GM10248 (cell line): ENCODE data around the gene TOX2.

Source experiments
- CTCF ChIA-PET: fragments of 300-600 bp; sonication (Branson Sonifier 250); formaldehyde crosslinking; extraction: SDS; loops from one replicate; lab custom pipeline; 2021; ENCODE audit warnings: antibody characterized with exemption; lab: Yijun Ruan, JAX
- POLR2A ChIA-PET: fragments of 350-650 bp; sonication (Branson Sonifier 250); formaldehyde crosslinking; extraction: SDS; loops from one replicate; lab custom pipeline; 2020; ENCODE audit warnings: antibody characterized with exemption; lab: Yijun Ruan, JAX
- DNase-seq: peaks from one replicate; pipeline ENCODE4 v3.0.0; 2012; ENCODE audit errors: extremely low spot score
- TF ChIP-seq, protein P1 (sequence below): IDR thresholded peaks from 2 replicates; pipeline ENCODE4 v1.5.1; 2012; ENCODE audit warnings: mild to moderate bottlenecking, low read depth; ENCODE audit errors: extremely low read depth, missing control alignments, control extremely low read depth

TOX2 gene

DNA sequence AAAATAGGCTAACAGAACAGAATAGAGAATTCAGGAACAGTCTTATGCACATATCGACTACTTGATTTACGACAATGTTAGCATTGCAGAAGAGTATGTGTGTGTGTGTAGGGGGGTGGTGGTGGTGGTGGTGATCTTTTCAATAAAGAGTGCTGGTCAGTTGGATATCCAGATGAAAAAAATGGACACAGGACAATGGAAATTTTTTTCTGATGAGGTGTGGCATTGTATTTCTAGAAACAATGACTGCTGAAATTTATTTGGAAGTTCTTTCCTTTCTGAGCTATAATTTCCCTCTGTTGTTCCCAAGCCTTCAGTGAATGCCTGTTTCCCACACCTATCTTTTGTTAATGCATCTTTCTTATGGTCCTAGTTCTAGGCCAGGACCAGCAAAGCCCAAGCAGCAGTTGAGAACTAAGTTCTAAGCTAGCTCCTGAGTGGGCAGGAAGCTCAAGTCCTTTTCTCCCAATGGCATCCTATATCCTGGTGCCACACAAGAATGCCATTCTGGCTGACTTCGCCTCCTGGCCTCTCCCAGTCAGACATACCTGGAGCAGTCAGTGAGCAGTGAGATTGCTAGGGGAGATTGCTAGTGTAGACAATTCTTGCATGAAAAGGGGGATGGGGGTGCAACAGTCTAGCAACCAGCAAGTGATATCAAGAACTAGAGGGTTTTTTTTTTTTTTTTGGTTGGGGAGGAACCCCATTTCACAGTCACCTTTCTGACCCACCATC, 1.2 kb upstream of the TOX2 start:
- POLR2A ChIA-PET: no interaction called here
- CTCF ChIA-PET: no interaction called here
- TF ChIP-seq, protein P1, sequence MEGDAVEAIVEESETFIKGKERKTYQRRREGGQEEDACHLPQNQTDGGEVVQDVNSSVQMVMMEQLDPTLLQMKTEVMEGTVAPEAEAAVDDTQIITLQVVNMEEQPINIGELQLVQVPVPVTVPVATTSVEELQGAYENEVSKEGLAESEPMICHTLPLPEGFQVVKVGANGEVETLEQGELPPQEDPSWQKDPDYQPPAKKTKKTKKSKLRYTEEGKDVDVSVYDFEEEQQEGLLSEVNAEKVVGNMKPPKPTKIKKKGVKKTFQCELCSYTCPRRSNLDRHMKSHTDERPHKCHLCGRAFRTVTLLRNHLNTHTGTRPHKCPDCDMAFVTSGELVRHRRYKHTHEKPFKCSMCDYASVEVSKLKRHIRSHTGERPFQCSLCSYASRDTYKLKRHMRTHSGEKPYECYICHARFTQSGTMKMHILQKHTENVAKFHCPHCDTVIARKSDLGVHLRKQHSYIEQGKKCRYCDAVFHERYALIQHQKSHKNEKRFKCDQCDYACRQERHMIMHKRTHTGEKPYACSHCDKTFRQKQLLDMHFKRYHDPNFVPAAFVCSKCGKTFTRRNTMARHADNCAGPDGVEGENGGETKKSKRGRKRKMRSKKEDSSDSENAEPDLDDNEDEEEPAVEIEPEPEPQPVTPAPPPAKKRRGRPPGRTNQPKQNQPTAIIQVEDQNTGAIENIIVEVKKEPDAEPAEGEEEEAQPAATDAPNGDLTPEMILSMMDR: no peak
- no peak for DNase-seq

DNA sequence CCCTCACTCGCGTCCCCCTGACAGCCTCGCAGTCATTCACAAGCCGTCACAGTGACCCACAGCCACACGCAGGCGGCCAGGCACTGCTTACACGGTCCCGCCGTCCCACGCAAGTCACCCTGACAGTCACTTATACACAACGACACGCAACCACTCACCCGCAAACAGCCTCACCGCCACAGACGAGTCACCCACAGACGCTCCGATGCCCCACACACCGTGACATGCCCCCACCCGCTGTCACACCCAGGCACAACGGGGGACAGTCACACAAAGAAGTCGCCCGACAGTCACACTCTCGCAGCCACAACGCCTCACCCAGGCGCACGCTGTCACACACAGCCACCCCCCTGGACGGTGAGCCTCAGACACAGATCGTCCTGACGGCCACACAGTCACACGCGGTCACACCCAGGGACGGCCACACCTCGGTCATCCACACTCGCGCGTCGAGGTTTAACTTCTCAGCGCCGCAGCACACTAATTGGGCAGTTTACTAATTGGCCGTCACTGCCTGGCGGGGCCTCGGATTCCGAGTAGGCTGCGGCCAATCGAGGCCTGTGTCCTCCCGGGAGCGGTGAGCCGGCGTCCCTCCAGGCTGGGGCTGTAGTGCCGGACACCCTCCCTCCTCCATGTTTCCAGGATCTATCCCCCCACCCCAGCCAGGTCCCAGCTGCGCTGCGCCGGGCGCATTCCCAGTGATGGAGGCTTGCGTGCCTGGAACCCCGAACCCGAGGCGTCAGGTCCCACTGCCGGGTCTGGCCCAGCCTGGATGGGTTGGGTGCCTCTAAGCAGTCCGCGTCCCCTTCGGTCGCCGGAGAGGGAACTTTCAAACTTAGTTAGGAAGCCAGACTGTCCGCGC, 790 bp downstream of the TOX2 start:
- TF ChIP-seq, protein P1: no peak
- POLR2A ChIA-PET: no interaction called here
- peak; percentile 44 for DNase-seq
- CTCF ChIA-PET: no interaction called here

GRCh38 chr20:43916073-43916880, 1.6 kb downstream of the TOX2 start:
- no peak for DNase-seq
- ChIA-PET POLR2A (no interaction called here), CTCF (interaction anchor here (0.7 to 1.3 kb wide), 2 partner anchors 15 to 77 kb away, joined by 3 read pairs; no protein-coding TSS in a partner anchor)
- TF ChIP-seq, protein P1: no peak

- POLR2A ChIA-PET: no interaction called here
- CTCF ChIA-PET: interaction anchor here (0.7 to 1.5 kb wide), 3 partner anchors 16 to 164 kb away, joined by 3 to 4 read pairs (median 3); no protein-coding TSS in a partner anchor
- peak; percentile 37 for DNase-seq
- TF ChIP-seq, protein P1: no peak
These were observed 2.3 kb downstream of the TOX2 start for GRCh38 chr20:43916881-43917371.

DNA sequence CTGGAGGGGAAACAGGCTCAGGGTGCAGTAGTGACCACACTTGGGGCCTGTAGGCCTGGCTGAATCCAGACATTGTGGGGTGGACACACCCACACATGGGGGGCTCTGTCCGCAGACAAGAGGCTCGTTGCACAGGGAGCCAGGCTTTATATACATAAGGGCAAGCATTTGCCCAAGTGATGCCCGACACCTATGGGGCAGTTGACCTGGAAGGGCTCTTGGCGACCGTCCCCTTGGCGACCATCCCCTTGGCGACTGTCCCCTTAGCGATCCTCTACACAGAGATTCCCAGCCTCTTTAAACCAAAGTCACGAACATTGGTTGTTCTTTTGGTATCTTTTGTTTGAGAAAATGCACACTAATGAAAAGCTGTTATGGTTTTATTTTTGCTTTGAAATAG, 2.7 kb downstream of the TOX2 start:
- ChIA-PET CTCF (interaction anchor here (1.3 to 1.5 kb wide), 2 partner anchors 78 to 163 kb away, joined by 3 to 4 read pairs; no protein-coding TSS in a partner anchor), POLR2A (no interaction called here)
- TF ChIP-seq, protein P1: no peak
- no peak for DNase-seq
